Activated CD4-positive, alpha-beta memory T cell treated with anti-CD3 and anti-CD28 coated beads, Interleukin-2, amount 10 ng/mL, durations not matched to agents 7 days and 5 days (primary cell): ENCODE measurements around the gene SAP30L. TPM values are rescaled to one million over a fixed set of nuclear protein-coding genes. Genes with fewer than 3 reads are reported as not detected.

Experiments used
- CTCF ChIA-PET: fragments of 350-600 bp; sonication (Branson Sonifier 250); formaldehyde crosslinking; loops from one replicate; lab custom pipeline; 2021; ENCODE audit warnings: antibody characterized with exemption, inconsistent platforms; lab: Charles Lee
- POLR2A ChIA-PET: fragments of 350-600 bp; sonication (Branson Sonifier 250); formaldehyde crosslinking; loops from one replicate; lab custom pipeline; 2021; ENCODE audit warnings: antibody characterized with exemption; lab: Charles Lee
- DNase-seq: peaks from one replicate; pipeline ENCODE4 v3.0.0-alpha.2; 2020
- H3K27ac Mint-ChIP-seq: one replicate; pipeline ENCODE4 v1.8.0; 2021; ENCODE audit warnings: mild to moderate bottlenecking, mixed read lengths
- H3K27me3 Mint-ChIP-seq: one replicate; pipeline ENCODE4 v1.8.0; 2021; ENCODE audit warnings: mixed read lengths
- H3K36me3 Mint-ChIP-seq: one replicate; pipeline ENCODE4 v1.8.0; 2021; ENCODE audit warnings: low read depth, mixed read lengths
- H3K4me1 Mint-ChIP-seq: one replicate; pipeline ENCODE4 v1.8.0; 2021; ENCODE audit warnings: mixed read lengths
- H3K4me3 Mint-ChIP-seq: one replicate; pipeline ENCODE4 v1.8.0; 2021; ENCODE audit warnings: mild to moderate bottlenecking, mixed read lengths
- H3K9me3 Mint-ChIP-seq: one replicate; pipeline ENCODE4 v1.8.0; 2021; ENCODE audit warnings: mixed read lengths
- total RNA-seq, 2 experiments: library from RNA; stranded (reverse); gene quantifications; one replicate each; pipeline ENCODE4 v1.2.3, GENCODE V29; 2021

Gene SAP30L
- total RNA-seq, 2 experiments from 2014 or later = 42.6 to 46.6 TPM

DNA sequence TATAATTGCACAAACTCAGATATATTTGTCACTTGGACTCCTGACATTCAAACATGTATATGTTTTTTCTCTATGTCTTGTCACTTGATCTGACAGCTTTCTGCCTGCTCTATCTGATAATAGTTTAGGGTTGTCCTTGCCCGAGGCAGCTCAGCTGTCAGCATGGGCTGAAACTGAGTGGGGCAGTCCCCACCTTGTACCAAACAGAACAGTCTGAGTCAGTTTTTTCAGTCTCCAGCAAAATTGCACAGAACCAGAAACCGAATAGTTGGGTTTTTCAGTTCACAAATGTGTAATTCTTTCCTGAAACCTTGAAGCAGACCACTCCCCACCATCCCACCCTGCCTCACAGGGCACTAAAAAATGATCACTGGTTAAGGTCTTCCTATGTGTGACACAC, 41.7 kb downstream of the SAP30L start:
- DNase-seq = no peak
- H3K36me3 Mint-ChIP-seq = no peaks in the 10 kb centered on the region
- CTCF ChIA-PET = interaction anchor here (1.1 to 1.4 kb wide), 2 partner anchors 17 to 21 kb away, joined by 3 to 4 read pairs; no protein-coding TSS in a partner anchor
- H3K4me3 Mint-ChIP-seq = no peak overlapping the region
- H3K9me3 Mint-ChIP-seq = no peaks in the 10 kb centered on the region
- peaks cover 74% of the 10 kb centered on the region for H3K27me3 Mint-ChIP-seq
- H3K4me1 Mint-ChIP-seq = peaks cover 6% of the 10 kb centered on the region
- POLR2A ChIA-PET = no interaction called here
- no peak overlapping the region for H3K27ac Mint-ChIP-seq

DNA sequence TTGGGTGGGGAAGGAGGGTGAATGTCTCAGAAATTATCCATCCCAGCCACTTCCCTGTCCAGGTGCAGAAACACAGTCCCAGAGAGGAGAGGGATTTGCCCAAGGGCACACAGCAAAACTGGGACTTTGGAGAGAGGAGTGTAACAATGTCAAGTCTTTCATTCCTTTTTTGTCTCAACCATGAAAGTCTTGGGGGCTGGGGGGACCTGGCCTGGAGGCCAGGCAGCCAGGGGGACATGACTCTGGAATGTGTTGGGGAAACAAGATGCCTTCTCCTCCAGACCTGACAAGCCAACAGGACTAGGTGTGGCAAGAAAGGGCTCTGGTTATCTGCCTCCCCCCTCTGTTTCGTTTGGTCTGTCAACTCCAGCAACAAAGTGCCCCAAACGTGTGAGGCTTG, 46.1 kb downstream of the SAP30L start:
- Mint-ChIP-seq H3K27ac (no peak overlapping the region), H3K36me3 (no peaks in the 10 kb centered on the region), H3K4me3 (no peak overlapping the region), H3K27me3 (peaks cover 56% of the 10 kb centered on the region), H3K4me1 (peaks cover 6% of the 10 kb centered on the region), H3K9me3 (no peaks in the 10 kb centered on the region)
- DNase-seq = no peak
- ChIA-PET CTCF (no interaction called here), POLR2A (no interaction called here)

DNA sequence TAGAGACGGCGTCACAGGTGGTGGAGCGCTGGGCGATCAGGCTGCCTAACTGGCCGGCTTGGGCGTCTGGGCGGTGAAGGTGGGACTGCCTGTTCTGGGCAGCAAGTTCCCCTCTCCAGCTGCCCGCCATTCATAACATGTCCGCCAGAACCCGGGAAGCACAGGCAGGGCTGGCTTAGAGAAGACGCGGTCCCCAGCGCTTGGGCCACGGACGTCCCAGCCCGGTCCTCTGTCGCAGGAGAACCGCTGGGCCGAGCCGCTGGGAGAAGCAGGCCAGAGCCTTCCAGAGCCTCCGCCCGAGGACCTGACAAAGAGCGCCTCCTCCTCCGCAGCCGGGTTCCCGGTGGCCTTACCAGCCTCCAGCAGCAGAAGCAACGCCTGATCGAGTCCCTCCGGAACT, 47.5 kb downstream of the SAP30L start:
- Mint-ChIP-seq H3K27ac (no peak overlapping the region), H3K9me3 (no peaks in the 10 kb centered on the region), H3K27me3 (peaks cover 48% of the 10 kb centered on the region), H3K4me1 (no peaks in the 10 kb centered on the region), H3K4me3 (no peak overlapping the region), H3K36me3 (no peaks in the 10 kb centered on the region)
- ChIA-PET CTCF (no interaction called here), POLR2A (no interaction called here)
- no peak for DNase-seq

GRCh38 chr5:154494036-154494435, 48.2 kb downstream of the SAP30L start:
- H3K9me3 Mint-ChIP-seq = no peaks in the 10 kb centered on the region
- CTCF ChIA-PET = no interaction called here
- peaks cover 47% of the 10 kb centered on the region for H3K27me3 Mint-ChIP-seq
- H3K36me3 Mint-ChIP-seq = no peaks in the 10 kb centered on the region
- no peak overlapping the region for H3K4me3 Mint-ChIP-seq
- no peak for DNase-seq
- H3K27ac Mint-ChIP-seq = no peak overlapping the region
- no peaks in the 10 kb centered on the region for H3K4me1 Mint-ChIP-seq
- POLR2A ChIA-PET = no interaction called here

GRCh38 chr5:154498591-154498990, 52.8 kb downstream of the SAP30L start:
- POLR2A ChIA-PET = no interaction called here

DNA sequence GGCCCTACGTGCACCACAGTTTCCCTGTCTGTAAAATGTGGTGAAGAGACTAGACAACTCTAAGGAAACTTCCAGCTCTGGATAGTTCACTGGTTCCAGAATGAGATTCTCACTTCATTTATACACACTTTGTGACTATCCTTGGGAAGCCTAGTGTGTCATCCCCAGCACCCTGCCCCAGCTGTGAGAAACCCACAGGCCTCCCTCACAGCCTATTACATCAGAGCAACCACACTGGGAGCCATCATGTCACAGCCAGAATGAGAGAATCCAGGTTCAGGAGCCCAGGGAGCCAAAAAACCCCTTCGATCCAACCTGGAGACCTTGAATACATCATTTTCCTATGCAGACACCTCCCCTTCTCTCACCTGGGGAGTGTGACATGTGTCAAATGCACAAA, 53.2 kb downstream of the SAP30L start:
- Mint-ChIP-seq H3K27ac (no peak overlapping the region), H3K4me1 (no peaks in the 10 kb centered on the region), H3K4me3 (no peak overlapping the region), H3K36me3 (no peaks in the 10 kb centered on the region), H3K9me3 (no peaks in the 10 kb centered on the region), H3K27me3 (peaks cover 26% of the 10 kb centered on the region)
- DNase-seq = no peak
- ChIA-PET CTCF (no interaction called here), POLR2A (no interaction called here)

More at GRCh38 chr5:154498591-154498990, 52.8 kb downstream of the SAP30L start:
- Mint-ChIP-seq H3K4me3 (no peak overlapping the region), H3K27ac (no peak overlapping the region), H3K36me3 (no peaks in the 10 kb centered on the region), H3K9me3 (no peaks in the 10 kb centered on the region), H3K4me1 (no peaks in the 10 kb centered on the region), H3K27me3 (peaks cover 30% of the 10 kb centered on the region)
- no peak for DNase-seq
- CTCF ChIA-PET = no interaction called here

DNA sequence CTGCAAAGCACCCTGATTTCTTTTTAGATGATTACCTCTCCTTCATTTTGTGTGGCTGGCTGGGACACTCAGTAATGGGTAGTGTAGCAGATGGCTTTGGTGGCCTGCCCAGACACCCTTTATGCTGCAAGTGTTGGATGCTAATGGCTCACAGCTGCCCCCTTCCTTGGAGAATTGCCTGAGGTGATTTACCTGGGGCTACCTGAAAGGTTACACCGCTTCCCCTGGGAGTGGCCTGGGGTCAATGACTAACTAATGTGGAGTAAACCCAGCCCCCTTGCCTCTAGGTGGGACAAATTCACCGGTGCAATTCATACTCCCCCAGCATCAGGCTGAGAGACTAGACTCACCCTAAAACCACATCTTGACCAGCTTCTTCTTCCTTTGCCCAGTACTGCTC, 55.8 kb downstream of the SAP30L start:
- no peak for DNase-seq
- H3K4me3 Mint-ChIP-seq = no peak overlapping the region
- H3K4me1 Mint-ChIP-seq = no peaks in the 10 kb centered on the region
- no peaks in the 10 kb centered on the region for H3K9me3 Mint-ChIP-seq
- ChIA-PET CTCF (no interaction called here), POLR2A (no interaction called here)
- peaks cover 15% of the 10 kb centered on the region for H3K27me3 Mint-ChIP-seq
- H3K27ac Mint-ChIP-seq = no peak overlapping the region
- no peaks in the 10 kb centered on the region for H3K36me3 Mint-ChIP-seq

GRCh38 chr5:154502180-154502579, 56.4 kb downstream of the SAP30L start:
- Mint-ChIP-seq H3K27ac (no peak overlapping the region), H3K27me3 (peaks cover 17% of the 10 kb centered on the region), H3K4me3 (no peak overlapping the region), H3K4me1 (no peaks in the 10 kb centered on the region), H3K9me3 (no peaks in the 10 kb centered on the region), H3K36me3 (no peaks in the 10 kb centered on the region)
- ChIA-PET CTCF (no interaction called here), POLR2A (no interaction called here)
- DNase-seq = no peak

DNA sequence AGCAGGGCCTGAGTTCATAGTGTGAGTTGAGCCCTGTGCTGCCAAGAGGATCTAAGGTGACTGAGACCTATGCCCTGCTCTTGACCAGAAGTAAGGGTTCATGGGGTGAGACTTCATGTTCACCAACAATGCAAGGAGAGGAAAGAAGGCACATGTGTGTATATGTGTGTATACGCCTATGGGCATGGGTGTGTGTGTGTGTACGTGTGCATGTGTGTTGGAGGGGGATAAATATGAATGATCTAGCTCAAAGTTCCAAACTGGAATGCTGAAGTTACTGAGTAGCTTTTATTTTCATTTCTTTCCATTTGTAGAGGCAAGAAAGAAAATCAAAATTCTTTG, 57.9 kb downstream of the SAP30L start:
- no peaks in the 10 kb centered on the region for H3K9me3 Mint-ChIP-seq
- no peaks in the 10 kb centered on the region for H3K4me1 Mint-ChIP-seq
- H3K27me3 Mint-ChIP-seq = peaks cover 19% of the 10 kb centered on the region
- no peak overlapping the region for H3K4me3 Mint-ChIP-seq
- POLR2A ChIA-PET = no interaction called here
- no peak overlapping the region for H3K27ac Mint-ChIP-seq
- no peaks in the 10 kb centered on the region for H3K36me3 Mint-ChIP-seq
- CTCF ChIA-PET = interaction anchor here (0.6 kb wide), 1 partner anchor 110 kb away, joined by 3 read pairs; no protein-coding TSS in a partner anchor
- no peak for DNase-seq

DNA sequence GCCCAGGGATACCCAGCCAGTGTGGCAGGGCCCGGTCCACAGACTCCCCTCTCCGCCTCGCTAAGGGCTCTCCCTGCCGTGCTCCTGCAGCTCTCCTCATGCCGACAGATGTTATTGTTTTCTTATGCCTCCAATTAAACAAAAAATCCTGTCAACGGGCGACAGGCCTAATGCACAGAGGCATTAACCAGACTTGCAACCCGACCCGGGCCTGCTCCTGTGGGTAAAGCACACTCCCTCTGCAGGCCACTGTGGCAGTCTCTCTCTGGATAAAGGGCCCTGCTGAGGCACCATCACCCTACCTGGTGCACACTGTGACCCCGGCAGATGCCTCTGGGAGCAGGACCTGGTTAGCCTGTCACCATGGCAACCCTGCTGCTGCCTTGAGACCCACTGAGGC, 59.8 kb downstream of the SAP30L start:
- Mint-ChIP-seq H3K27ac (no peak overlapping the region), H3K27me3 (peaks cover 22% of the 10 kb centered on the region), H3K9me3 (no peaks in the 10 kb centered on the region), H3K36me3 (no peaks in the 10 kb centered on the region), H3K4me3 (no peak overlapping the region), H3K4me1 (no peaks in the 10 kb centered on the region)
- no peak for DNase-seq
- CTCF ChIA-PET = no interaction called here
- POLR2A ChIA-PET = no interaction called here

GRCh38 chr5:154506049-154506715, 60.4 kb downstream of the SAP30L start:
- Mint-ChIP-seq H3K9me3 (no peaks in the 10 kb centered on the region), H3K27ac (no peak overlapping the region), H3K4me3 (no peak overlapping the region), H3K27me3 (peaks cover 22% of the 10 kb centered on the region), H3K36me3 (no peaks in the 10 kb centered on the region), H3K4me1 (no peaks in the 10 kb centered on the region)
- ChIA-PET POLR2A (no interaction called here), CTCF (interaction anchor here (0.6 kb wide), 1 partner anchor 44 kb away, joined by 3 read pairs; no protein-coding TSS in a partner anchor)
- DNase-seq = no peak

- H3K4me3 Mint-ChIP-seq = no peak overlapping the region
- no peaks in the 10 kb centered on the region for H3K4me1 Mint-ChIP-seq
- peaks cover 21% of the 10 kb centered on the region for H3K27me3 Mint-ChIP-seq
- ChIA-PET CTCF (no interaction called here), POLR2A (no interaction called here)
- no peak overlapping the region for H3K27ac Mint-ChIP-seq
- H3K36me3 Mint-ChIP-seq = no peaks in the 10 kb centered on the region
- DNase-seq = no peak
- no peaks in the 10 kb centered on the region for H3K9me3 Mint-ChIP-seq
Measured at GRCh38 chr5:154506716-154507080, 60.9 kb downstream of the SAP30L start.

GRCh38 chr5:154508114-154508513, 62.3 kb downstream of the SAP30L start:
- no peak for DNase-seq
- CTCF ChIA-PET = no interaction called here
- Mint-ChIP-seq H3K27ac (no peak overlapping the region), H3K36me3 (no peaks in the 10 kb centered on the region), H3K4me1 (no peaks in the 10 kb centered on the region), H3K27me3 (peaks cover 18% of the 10 kb centered on the region), H3K9me3 (no peaks in the 10 kb centered on the region), H3K4me3 (no peak overlapping the region)
- POLR2A ChIA-PET = no interaction called here

DNA sequence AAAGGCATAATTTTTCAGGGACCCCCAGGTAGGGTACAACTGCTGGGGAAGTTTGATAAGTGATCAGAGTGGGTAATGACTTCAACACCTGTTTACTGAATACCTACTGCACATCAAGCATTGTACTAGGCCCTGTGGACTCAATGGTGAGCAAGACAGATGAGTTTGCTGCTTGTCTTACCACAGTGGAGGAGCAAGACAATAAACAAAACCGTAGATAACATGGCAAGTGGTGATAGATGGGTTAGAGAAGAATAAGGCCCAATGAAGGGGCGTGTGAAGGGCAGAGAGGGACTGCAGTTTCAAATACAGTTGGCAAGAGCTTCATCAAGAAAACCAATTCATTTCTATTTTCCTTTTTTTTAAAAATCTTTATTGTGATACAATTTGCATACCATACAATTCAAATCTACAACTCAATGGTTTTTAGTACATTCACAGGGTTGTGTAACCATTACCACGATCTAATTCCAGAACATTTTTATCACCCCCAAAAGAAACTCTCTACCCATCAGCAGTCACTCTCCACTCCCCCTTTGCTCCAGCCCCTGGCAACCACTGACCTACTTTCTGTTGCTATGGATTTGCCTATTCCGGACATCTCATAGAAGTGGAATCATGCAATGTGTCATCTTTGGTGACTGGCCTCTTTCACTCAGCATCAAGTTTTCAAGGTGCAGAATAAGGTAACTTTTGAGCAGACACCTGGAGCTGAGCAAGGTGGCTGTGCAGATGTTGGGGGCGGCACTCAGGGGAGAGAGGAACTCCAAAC, 64.2 kb downstream of the SAP30L start:
- POLR2A ChIA-PET = no interaction called here
- Mint-ChIP-seq H3K27me3 (peaks cover 32% of the 10 kb centered on the region), H3K27ac (no peak overlapping the region), H3K4me3 (no peak overlapping the region), H3K4me1 (peaks cover 13% of the 10 kb centered on the region), H3K36me3 (no peaks in the 10 kb centered on the region), H3K9me3 (no peaks in the 10 kb centered on the region)
- no peak for DNase-seq
- CTCF ChIA-PET = no interaction called here
